GM18517 (cell line): ENCODE results near the gene ESRRA.

ENCODE experiments used
- ATAC-seq: cut with Tn5 transposase; IDR thresholded peaks from one replicate; pipeline ENCODE4 v1.9.1; 2021; ENCODE audit warnings: mild to moderate bottlenecking, moderate library complexity; ENCODE audit not compliant: unreplicated experiment

Gene ESRRA

GRCh38 chr11:64348383-64349024 lies 43.2 kb downstream of the ESRRA start:
- ATAC-seq = no peak

- no peak for ATAC-seq
These were observed 43.7 kb downstream of the ESRRA start for GRCh38 chr11:64349025-64349387.

- no peak for ATAC-seq
These were observed 44.1 kb downstream of the ESRRA start for GRCh38 chr11:64349404-64349803.

- ATAC-seq = no peak
These were observed 45.9 kb downstream of the ESRRA start for GRCh38 chr11:64351136-64351631.

DNA sequence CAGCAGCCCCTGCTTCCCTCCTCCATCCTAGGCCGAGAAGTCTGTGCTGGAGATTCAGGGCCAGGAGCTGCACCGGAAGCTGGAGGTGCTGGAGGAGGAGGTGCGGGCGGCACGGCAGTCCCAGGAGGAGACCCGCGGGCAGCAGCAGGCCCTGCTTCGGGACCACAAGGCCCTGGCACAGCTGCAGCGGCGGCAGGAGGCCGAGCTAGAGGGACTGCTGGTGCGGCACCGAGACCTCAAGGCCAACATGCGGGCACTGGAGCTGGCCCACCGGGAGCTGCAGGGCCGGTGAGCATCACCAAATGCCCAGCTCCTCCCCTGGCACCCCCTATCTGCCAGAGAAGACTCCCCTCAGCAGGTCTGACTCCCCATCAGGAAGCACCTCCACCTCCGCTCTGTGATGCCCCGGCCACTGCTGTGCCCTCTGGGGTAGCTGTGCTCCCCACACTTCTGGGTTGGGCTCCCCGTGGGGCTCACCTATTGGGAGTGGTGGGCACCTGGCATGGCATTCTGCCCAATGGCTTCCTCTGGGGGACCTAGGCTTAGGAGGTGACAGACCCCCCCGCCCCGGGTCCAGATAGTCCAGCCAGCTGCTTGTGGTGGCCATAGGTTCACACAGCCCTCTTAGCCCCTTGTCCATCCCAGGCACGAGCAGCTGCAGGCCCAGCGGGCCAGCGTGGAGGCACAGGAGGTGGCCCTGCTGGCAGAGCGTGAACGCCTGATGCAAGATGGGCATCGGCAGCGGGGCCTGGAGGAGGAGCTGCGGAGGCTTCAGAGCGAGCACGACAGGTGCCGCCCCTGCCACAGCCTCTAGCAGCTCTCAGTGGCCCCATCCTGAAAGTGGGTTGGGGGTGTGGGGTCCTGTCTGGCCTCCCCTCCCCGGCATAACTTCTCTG lies 47.0 kb downstream of the ESRRA start:
- ATAC-seq = no peak

- ATAC-seq = no peak
These were observed 47.8 kb downstream of the ESRRA start for GRCh38 chr11:64352995-64353714.

DNA sequence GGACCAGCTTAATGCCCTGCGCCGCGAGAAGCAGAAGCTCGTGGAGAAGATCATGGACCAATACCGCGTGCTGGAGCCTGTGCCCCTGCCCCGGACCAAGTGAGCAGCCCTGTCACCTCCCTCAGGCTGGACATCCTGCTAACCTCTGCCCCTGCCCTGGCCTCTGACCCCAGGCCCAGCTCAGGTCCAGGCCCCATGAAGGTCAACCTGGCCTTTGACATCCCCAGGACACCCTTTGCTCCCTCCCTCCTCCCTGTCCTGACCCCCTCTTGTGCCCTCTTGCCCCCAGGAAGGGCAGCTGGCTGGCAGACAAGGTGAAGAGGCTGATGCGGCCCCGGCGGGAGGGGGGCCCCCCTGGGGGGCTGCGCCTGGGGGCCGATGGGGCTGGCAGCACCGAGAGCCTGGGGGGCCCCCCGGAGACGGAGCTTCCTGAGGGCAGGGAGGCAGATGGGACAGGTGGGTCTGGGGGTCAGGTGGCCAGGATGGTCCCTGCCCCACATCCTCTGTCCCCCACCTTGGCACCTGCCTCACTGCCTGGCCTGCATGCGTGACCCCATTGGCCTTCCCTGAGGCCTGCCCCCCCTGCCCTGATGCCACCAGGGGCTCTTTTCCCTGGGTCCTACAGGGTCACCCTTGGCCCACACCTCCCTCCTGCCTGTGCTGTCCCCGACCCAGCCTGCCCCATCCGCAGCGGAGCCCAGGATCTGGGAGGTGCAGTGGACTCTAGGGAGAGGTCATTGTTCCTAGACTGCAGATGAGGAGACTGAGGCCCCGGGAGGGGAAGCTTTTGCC lies 48.6 kb downstream of the ESRRA start:
- no peak for ATAC-seq

DNA sequence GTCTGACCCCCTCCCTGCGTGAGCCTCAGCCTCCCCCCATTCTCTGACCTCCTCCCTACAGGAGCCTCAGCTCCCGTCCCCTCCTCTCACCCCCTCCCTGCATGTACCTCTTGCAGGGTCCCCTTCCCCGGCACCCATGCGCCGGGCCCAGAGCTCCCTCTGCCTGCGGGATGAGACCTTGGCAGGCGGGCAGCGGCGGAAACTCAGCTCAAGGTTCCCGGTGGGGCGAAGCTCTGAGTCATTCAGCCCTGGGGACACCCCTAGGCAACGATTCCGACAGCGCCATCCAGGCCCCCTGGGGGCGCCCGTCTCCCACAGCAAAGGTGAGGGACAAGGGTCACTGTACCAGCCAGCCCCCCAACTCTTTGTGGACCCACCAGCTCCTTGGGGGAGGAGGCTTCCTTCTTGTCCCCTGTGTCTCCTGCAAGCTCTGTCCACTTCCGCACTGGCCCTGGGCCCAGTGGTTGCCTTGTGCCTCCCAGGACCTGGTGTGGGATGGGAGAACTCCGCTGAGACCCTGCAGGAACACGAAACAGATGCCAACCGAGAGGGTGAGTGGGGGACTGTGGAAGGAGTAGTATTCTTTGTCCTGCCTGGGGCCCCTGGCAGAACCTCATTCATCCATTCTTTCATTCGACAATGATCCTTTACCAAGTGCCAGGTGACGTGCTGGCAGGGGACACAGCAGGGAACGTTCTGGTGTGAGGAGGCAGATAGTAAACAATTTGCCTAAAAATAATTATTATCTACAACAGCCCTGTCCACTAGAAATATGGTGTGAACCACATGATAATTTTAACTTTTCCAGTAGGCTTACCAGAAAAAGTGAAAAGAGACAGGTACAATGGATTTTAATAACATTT lies 50.0 kb downstream of the ESRRA start:
- no peak for ATAC-seq

GRCh38 chr11:64356498-64357411 lies 51.4 kb downstream of the ESRRA start:
- ATAC-seq = no peak

- ATAC-seq = no peak
These were observed 52.1 kb downstream of the ESRRA start for GRCh38 chr11:64357446-64357845.

DNA sequence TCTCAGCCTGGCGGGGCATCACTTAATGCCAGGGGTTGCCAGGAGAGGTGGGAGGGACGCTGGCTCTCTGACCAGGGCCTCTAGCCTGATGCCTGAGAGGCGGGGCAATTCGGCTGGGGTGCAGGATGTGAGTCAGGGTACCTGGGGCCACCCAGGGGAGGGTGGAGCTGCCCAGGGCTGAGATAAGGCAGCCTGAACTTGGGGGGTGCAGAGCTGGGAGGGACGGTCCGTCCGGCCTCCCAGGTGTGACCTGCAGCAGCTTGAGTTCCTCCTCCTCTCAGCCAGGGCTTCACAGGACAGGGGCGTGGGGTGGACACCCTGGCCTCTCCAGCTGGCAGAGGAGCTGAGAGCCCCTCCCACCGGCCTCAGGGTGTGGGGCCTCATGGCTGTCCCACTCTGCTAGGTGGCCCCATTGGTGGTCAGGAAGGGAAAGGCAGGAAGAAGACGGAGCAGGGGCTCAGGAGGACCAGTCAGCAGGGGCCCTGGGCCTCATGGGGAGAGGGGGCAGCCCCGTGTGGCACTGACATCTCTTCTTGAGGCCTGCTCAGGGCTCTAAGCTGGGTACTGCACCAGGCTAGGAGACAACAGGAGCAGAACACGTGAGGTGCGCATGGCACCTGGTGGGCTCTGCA lies 52.7 kb downstream of the ESRRA start:
- ATAC-seq = no peak

- ATAC-seq = no peak
These were observed 53.2 kb downstream of the ESRRA start for GRCh38 chr11:64358536-64358906.

DNA sequence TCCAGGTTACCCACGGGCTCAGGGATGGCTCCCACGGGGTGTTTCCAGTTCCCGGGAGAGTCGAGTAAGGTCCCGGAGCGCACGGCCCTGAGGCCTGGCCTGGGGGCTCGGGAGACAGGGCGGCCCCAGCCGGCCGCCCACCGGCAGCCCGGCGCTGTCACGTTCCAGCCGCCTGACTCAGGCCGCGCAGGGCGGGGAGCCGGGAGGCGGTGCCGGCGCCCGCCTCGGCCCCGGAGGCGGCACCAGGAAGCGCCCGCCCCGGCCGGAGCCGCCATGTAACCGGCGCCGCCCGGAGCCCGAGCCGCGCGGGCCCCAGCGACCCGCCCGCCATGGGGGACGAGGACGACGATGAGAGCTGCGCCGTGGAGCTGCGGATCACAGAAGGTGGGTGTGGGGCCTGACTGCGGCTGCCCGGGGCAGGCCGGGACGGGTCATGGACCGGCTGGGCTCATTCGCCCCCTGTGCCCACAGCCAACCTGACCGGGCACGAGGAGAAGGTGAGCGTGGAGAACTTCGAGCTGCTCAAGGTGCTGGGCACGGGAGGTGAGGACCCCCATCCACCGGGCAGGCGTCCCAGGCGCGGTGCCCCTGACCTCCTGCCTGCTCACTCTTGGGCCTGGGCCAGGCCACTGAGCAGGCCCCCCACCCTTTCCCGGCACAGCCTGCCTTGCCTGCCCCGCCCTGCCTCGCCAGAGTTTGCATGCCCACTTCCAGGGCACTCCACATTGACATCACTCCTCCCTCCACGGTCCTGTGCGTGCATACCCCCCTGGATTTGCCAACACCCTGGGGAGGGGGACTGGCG lies 53.8 kb downstream of the ESRRA start, which contains the start of gene RPS6KA4:
Gene RPS6KA4 (plus strand): TSS at position 256 of the 805 bp plus-strand sequence. CDS start 74 bp downstream, at position 330.
- ATAC-seq = no peak

DNA sequence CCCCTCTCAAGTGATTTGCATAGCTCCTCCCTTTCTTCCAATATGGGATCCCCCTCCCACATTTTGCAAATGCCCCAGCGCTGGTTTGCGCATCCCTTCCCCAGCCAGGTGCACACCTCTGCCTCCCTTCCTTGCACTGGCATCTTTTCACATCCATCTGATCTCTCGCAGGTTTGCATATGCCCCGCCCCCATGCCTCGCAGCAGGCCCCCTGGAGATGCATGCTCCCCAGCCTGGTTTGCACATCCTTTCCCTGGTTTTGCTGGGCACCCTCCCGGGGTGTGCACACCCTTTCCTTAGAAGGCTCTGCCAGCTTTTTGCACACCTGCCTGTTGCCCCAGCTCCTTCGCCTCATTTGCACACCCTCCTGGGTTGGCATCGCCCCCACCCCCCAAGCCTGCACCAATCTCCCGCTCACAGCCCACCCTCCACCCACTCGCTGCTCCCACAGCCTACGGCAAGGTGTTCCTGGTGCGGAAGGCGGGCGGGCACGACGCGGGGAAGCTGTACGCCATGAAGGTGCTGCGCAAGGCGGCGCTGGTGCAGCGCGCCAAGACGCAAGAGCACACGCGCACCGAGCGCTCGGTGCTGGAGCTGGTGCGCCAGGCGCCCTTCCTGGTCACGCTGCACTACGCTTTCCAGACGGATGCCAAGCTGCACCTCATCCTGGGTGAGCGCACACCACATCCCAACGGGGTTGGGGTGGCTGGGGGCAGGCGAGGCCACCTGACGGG lies 54.6 kb downstream of the ESRRA start:
- no peak for ATAC-seq

- ATAC-seq = no peak
These were observed 55.2 kb downstream of the ESRRA start for GRCh38 chr11:64360448-64360921.

- ATAC-seq = no peak
These were observed 56.3 kb downstream of the ESRRA start for GRCh38 chr11:64361659-64362058.

DNA sequence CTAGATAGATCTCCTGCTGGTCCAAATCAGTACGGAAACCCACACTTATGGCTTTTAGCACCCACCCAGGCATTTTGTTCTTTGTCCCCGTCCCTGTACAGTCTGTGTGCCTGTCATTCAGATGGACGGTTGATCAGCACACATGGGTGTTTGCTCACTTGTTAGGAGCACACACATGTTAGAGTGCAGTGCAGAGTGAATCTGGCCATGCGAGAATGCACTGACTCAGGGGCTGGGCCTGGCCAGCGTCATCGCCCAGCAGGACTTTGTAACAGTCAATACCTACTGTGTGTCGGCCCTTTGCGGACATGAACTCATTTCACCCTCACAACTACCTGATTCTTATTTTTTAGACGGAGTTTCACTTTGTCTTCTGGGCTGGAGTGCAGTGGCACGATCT lies 57.0 kb downstream of the ESRRA start:
- ATAC-seq = no peak
